Measurements from ENCODE around the gene PAFAH1B1. TPM values are rescaled to one million over a fixed set of nuclear protein-coding genes. Genes with fewer than 3 reads are reported as not detected.

PAFAH1B1 gene
- total and polyA plus RNA-seq, 10 of the 15 experiments (the other 5 are each of a cell fraction or from before 2014, with no cell fraction given): 28.9 to 107 (median 49.1) TPM

DNA sequence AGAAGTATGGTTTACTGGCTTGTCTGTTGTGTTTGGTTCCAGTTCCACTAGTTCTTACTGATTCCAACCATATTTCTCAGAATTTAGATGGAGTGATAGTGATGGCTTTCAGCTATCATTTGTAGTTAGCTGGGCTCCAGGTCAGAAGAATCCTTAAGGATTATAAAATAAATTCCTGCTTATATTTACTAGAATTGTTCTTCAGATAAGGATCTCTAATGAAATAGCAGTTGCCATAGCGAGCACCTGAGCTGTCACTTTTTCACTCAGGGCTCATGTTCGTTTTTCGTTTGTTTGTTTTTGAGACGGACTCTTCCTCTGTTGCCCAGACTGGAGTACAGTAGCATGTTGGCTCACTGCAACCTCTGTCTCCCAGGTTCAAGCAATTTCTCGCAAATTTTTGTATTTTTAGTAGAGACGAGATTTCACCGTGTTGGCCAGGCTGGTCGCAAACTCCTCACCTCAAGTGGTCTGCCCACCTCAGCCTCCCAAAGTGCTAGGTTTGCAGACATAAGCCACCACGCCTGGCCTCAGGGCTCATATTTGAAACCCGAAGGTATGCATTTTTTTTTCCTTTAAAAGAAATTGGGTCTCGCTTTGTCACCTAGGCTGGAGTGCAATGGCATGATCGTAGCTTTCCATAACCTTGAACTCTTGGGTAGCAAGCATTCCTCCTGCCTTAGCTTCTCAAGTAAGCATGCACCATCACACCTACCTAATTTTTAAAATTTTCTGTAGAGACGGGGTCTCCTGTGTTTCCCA, 42.9 kb downstream of the PAFAH1B1 start:
- no TSS peak for BruUV-seq (replicated peaks)
- Histone ChIP-seq H3K36me3 (ENCODE audit: control insufficient read depth in 2 of 2, insufficient read depth in 2 of 2, low read length in 1 of 2) (peaks cover 4 to 28% of the 10 kb centered on the region in 2 experiments), H3K79me2 (ENCODE audit: control insufficient read depth, insufficient read depth, low read length) (peaks cover 56% of the 10 kb centered on the region), H2AFZ (ENCODE audit: control insufficient read depth, low read depth, low read length) (no peak overlapping the region), H4K20me1 (ENCODE audit: control insufficient read depth, insufficient read depth) (no peaks in the 10 kb centered on the region), H3K9ac (ENCODE audit: control insufficient read depth, insufficient read depth, low read length) (no peak overlapping the region), H3K9me3 (replicated peaks; ENCODE audit: control insufficient read depth, insufficient read depth, low read length) (no peaks in the 10 kb centered on the region), H3K27ac (ENCODE audit: control insufficient read depth, insufficient read depth) (no peak overlapping the region), H3K27me3 (replicated peaks in 1 of 2; ENCODE audit: control insufficient read depth in 2 of 2, insufficient read depth in 2 of 2, low read length in 1 of 2) (no peaks in the 10 kb centered on the region), H3K4me2 (ENCODE audit: control insufficient read depth, insufficient read depth) (no peak overlapping the region), H3K4me3 (no peak overlapping the region), H3K4me1 (ENCODE audit: control insufficient read depth, insufficient read depth, low read length) (0 out of 2 replicates have a peak, but pooled peaks cover 6% of the 10 kb centered on the region)
- in situ Hi-C loops (cut with MboI): no loop called here
- FAIRE-seq: no peak
- no peak for ATAC-seq
- RAD21 ChIA-PET (ENCODE audit: unreplicated experiment): interaction anchor here (0.9 kb wide), 1 partner anchor 44 kb away, joined by 3 read pairs; no protein-coding TSS in a partner anchor
- CTCF ChIA-PET: interaction anchor here (1.6 kb wide), 1 partner anchor 220 kb away, joined by 4 read pairs; no protein-coding TSS in a partner anchor
- SMC1A ChIA-PET (ENCODE audit: uncharacterized antibody, unreplicated experiment): interaction anchor here (0.8 to 1.1 kb wide), 2 partner anchors 9 to 20 kb away, joined by 3 read pairs; no protein-coding TSS in a partner anchor
- POLR2A ChIA-PET: interaction anchor here (0.5 kb wide), 1 partner anchor 126 kb away, joined by 4 read pairs; no protein-coding TSS in a partner anchor
- no peak for TF ChIP-seq ATF2 (IDR thresholded peaks at IDR 0.05; ENCODE audit: low read length)
- no peak for TF ChIP-seq FOS (IDR thresholded peaks at IDR 0.05; ENCODE audit: borderline replicate concordance, extremely low read depth, insufficient read length)
- TF ChIP-seq BHLHE40 (IDR thresholded peaks at IDR 0.05; ENCODE audit: borderline replicate concordance in 1 of 2, low read depth in 2 of 2, low read length in 1 of 2): no peak
- TF ChIP-seq PAX8 (IDR thresholded peaks at IDR 0.05): no peak
- no peak for TF ChIP-seq NFYB (IDR thresholded peaks at IDR 0.05; ENCODE audit: insufficient read depth, low read depth, low read length)
- TF ChIP-seq FOXK2 (IDR thresholded peaks at IDR 0.05): no peak
- no peak for TF ChIP-seq EGR1 (IDR thresholded peaks at IDR 0.05; ENCODE audit: borderline replicate concordance in 1 of 2, low read depth in 2 of 2, low read length in 2 of 2)
- TF ChIP-seq, protein P1, sequence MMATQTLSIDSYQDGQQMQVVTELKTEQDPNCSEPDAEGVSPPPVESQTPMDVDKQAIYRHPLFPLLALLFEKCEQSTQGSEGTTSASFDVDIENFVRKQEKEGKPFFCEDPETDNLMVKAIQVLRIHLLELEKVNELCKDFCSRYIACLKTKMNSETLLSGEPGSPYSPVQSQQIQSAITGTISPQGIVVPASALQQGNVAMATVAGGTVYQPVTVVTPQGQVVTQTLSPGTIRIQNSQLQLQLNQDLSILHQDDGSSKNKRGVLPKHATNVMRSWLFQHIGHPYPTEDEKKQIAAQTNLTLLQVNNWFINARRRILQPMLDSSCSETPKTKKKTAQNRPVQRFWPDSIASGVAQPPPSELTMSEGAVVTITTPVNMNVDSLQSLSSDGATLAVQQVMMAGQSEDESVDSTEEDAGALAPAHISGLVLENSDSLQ (IDR thresholded peaks at IDR 0.05): no peak
- no peak for TF ChIP-seq SREBF2 (IDR thresholded peaks at IDR 0.05; ENCODE audit: low read length)
- TF ChIP-seq RB1 (IDR thresholded peaks at IDR 0.05; ENCODE audit: borderline replicate concordance): no peak
- no peak for TF ChIP-seq CHD1 (IDR thresholded peaks at IDR 0.05; ENCODE audit: low read depth, low read length)
- TF ChIP-seq TBL1XR1 (IDR thresholded peaks at IDR 0.05; ENCODE audit: low read depth, low read length): no peak
- TF ChIP-seq SMAD5 (IDR thresholded peaks at IDR 0.05; ENCODE audit: low read depth): no peak
- TF ChIP-seq NFIC (IDR thresholded peaks at IDR 0.05; ENCODE audit: low read depth, low read length): no peak
- no peak for TF ChIP-seq SUZ12 (IDR thresholded peaks at IDR 0.05; ENCODE audit: unreplicated experiment)
- no peak for TF ChIP-seq SPI1 (IDR thresholded peaks at IDR 0.05; ENCODE audit: borderline replicate concordance, insufficient read depth, low read depth, low read length)
- TF ChIP-seq EZH2 (IDR thresholded peaks at IDR 0.05; ENCODE audit: borderline replicate concordance, control insufficient read depth, low read depth, low read length): no peak
- no peak for TF ChIP-seq ETV6 (conservative IDR thresholded peaks at IDR 0.05 in 1 of 2, IDR thresholded peaks at IDR 0.05 in 1 of 2; ENCODE audit: borderline replicate concordance in 1 of 2, low read depth in 1 of 2)
- WGBS (ENCODE audit: insufficient coverage, insufficient replicate concordance, low lambda C conversion rate, missing lambda C conversion rate): 97% methylated on average over 13 of the region's 13 CpGs
- intact Hi-C loops (cut with micrococcal nuclease; ENCODE audit: unreplicated experiment): no loop called here
- DNase-seq (ENCODE audit: low read depth, low spot score): no peak
